Hepatocyte (in vitro differentiated cells): ENCODE results near the gene PTGES.

Experiments
- EZH2 ChIP-seq: fragments of 200-600 bp; sonication (generic); IDR thresholded peaks from 2 replicates; pipeline ENCODE4 v1.6.1; 2016; ENCODE audit warnings: antibody characterized with exemption, mild to moderate bottlenecking, borderline replicate concordance
- TF ChIP-seq, protein P1 (sequence below): fragments of 200-600 bp; sonication (generic); IDR thresholded peaks from 2 replicates; pipeline ENCODE4 v1.5.1; 2016; ENCODE audit warnings: antibody characterized with exemption, mild to moderate bottlenecking; ENCODE audit not compliant: poor library complexity

DNA sequence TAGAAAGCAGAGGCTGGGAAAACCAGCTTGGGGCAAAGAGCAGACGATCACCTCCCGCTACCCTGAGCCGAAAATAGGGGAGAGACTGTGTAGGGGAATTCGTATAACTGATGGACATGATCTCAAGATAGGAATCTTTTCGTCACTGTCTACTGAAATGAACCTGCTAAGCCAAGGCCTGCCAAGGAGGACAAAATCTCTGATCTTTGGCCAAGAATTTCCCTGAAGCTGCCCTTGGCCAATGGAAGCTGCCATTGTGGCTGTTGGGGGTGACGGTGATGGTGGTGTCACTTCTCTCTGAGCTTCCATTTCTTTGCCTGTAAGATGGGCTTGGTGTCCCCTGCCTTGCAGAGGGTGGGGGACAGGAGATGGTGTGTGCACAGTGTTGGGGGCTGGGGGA lies 3.3 kb upstream of the PTGES start:
- TF ChIP-seq, protein P1, sequence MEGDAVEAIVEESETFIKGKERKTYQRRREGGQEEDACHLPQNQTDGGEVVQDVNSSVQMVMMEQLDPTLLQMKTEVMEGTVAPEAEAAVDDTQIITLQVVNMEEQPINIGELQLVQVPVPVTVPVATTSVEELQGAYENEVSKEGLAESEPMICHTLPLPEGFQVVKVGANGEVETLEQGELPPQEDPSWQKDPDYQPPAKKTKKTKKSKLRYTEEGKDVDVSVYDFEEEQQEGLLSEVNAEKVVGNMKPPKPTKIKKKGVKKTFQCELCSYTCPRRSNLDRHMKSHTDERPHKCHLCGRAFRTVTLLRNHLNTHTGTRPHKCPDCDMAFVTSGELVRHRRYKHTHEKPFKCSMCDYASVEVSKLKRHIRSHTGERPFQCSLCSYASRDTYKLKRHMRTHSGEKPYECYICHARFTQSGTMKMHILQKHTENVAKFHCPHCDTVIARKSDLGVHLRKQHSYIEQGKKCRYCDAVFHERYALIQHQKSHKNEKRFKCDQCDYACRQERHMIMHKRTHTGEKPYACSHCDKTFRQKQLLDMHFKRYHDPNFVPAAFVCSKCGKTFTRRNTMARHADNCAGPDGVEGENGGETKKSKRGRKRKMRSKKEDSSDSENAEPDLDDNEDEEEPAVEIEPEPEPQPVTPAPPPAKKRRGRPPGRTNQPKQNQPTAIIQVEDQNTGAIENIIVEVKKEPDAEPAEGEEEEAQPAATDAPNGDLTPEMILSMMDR, result no peak
- no peak for TF ChIP-seq EZH2
